Activated naive CD4-positive, alpha-beta T cell treated with anti-CD3 and anti-CD28 coated beads, Interleukin-2, amount 50 U/mL, for 24 hours (primary cell): ENCODE results near the gene CCNF.

Source experiments
- H3K27ac Mint-ChIP-seq: one replicate; pipeline ENCODE4 v1.8.0; 2021; ENCODE audit warnings: mild to moderate bottlenecking, mixed read lengths
- H3K27me3 Mint-ChIP-seq: one replicate; pipeline ENCODE4 v1.8.0; 2021; ENCODE audit warnings: mixed read lengths
- H3K36me3 Mint-ChIP-seq: one replicate; pipeline ENCODE4 v1.8.0; 2021; ENCODE audit warnings: mixed read lengths
- H3K4me1 Mint-ChIP-seq: one replicate; pipeline ENCODE4 v1.8.0; 2021; ENCODE audit warnings: mixed read lengths
- H3K4me3 Mint-ChIP-seq: one replicate; pipeline ENCODE4 v1.8.0; 2021; ENCODE audit warnings: mild to moderate bottlenecking, mixed read lengths
- H3K9me3 Mint-ChIP-seq: one replicate; pipeline ENCODE4 v1.8.0; 2021; ENCODE audit warnings: mixed read lengths

Gene CCNF

DNA sequence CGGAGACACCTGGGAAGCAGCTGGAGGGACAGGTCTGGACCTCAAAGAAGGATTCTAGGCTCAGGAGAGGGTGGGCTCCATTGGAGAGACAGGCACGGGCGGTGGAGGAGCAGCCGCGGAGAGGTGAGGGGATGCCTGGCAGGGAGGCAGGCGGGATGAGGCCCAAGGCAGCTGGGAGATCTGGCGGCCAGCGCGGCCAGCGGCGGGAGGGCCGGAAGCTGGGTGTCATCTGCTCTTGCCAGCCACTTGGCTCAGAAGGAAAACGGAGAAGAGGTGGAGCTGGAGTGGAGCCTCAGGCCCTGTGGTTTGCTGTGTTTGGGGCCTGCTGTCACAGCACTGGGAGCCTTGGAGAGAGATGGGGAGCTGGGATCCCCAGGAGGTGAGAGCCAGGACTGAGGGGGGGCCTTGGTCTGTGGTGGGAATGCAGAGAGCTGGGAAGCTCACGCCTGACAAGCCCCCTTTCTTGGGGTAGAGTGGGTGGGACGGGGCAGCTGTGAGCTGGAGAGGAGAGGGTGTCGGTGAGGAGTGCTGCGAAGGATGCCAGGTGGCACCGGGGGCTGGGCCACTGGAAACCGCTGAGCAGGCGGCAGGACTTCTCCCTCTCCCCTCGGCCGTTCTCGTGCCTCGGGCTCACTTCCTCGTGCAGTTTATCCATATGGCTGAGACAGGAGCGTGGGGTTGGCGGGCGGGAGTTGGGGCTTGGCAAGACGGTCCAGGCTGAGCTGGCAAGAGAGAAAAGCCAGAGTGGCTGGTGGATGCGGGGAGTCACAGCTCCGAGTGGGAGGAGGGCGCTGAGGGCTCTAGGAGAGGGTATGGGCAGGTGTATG, 53.7 kb downstream of the CCNF start:
- Mint-ChIP-seq H3K27me3 (no peaks in the 10 kb centered on the region), H3K4me3 (no peak overlapping the region), H3K27ac (peak overlapping the region; percentile 53), H3K4me1 (peaks cover 12% of the 10 kb centered on the region), H3K36me3 (no peaks in the 10 kb centered on the region), H3K9me3 (no peaks in the 10 kb centered on the region)

DNA sequence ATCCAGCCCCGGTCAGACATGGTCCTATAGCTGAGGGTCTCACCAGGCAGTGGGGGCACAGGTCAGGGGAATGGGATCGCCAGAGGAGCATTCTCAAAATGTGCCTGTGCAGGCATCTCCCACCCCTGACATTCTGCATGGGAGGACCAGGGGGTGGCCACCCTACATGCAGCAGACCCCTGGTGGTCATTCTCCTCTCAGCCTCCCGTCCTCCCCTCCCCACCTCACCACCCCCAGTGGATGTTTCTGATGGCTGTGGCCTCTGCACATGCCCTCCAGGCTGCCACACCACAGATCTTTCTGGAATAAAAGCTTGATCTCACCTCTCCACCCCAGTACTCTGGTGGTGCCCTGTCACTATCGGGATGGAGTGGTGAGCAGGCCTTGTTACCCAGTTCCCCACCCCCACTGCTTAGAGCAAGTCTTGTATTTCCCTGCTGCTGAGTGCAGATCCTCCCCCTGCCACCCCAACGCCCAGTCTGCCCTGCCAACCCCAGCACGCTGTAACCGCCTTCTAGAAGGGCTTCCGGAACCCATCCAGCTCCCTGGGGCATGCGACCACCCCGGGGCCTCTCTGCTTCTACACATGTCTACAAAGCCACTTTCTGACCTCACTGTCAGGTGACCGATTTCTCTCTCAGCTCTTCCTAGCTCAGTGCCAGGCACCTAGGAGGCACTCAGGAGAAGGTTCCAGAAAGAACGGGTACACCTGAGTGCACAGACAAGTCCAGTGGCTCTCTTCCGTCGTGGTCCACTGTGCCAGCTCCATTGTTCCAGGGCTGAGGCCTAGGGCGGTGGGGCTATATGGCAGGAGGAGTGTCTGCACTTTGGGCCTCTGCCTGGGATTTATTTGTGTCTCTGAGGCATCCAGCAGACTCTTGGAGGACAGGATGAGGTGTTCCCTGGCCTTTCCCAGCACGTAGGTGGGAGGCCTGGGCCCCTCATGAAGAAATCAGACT, 55.0 kb downstream of the CCNF start:
- H3K4me3 Mint-ChIP-seq = no peak overlapping the region
- no peaks in the 10 kb centered on the region for H3K27me3 Mint-ChIP-seq
- H3K27ac Mint-ChIP-seq = no peak overlapping the region
- H3K4me1 Mint-ChIP-seq = peaks cover 12% of the 10 kb centered on the region
- H3K36me3 Mint-ChIP-seq = no peaks in the 10 kb centered on the region
- no peaks in the 10 kb centered on the region for H3K9me3 Mint-ChIP-seq

DNA sequence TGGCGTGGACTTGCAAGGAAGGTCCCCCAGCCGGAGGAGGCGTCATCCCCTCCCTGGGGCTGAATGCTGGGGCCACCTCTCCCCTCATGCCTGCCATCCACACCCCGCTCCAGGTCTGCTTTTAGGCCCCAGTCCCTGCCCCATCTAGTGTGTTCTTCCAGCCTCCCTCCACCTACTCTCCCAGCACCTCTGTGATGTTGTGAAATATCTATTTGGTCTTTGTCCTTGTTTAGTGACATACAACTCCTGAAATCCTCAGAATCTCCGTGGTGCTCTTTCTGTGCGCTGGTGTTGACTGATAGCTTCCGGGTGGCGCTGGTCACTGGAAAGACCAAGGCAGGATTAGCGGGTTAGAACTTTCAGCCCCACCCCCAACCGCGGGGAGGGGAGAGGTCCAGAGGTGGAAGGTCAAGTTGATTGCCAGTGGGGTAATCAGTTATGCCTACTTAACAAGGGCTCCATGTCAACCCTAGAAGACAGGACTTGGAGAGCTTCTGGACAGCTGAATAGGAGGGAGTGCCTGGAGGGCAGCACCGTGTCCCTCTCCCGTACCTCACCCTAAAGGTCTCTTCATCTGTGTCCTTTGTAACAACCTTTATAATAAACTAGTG, 55.8 kb downstream of the CCNF start:
- H3K27me3 Mint-ChIP-seq = no peaks in the 10 kb centered on the region
- H3K27ac Mint-ChIP-seq = no peak overlapping the region
- no peak overlapping the region for H3K4me3 Mint-ChIP-seq
- no peaks in the 10 kb centered on the region for H3K36me3 Mint-ChIP-seq
- H3K4me1 Mint-ChIP-seq = peaks cover 12% of the 10 kb centered on the region
- H3K9me3 Mint-ChIP-seq = no peaks in the 10 kb centered on the region

DNA sequence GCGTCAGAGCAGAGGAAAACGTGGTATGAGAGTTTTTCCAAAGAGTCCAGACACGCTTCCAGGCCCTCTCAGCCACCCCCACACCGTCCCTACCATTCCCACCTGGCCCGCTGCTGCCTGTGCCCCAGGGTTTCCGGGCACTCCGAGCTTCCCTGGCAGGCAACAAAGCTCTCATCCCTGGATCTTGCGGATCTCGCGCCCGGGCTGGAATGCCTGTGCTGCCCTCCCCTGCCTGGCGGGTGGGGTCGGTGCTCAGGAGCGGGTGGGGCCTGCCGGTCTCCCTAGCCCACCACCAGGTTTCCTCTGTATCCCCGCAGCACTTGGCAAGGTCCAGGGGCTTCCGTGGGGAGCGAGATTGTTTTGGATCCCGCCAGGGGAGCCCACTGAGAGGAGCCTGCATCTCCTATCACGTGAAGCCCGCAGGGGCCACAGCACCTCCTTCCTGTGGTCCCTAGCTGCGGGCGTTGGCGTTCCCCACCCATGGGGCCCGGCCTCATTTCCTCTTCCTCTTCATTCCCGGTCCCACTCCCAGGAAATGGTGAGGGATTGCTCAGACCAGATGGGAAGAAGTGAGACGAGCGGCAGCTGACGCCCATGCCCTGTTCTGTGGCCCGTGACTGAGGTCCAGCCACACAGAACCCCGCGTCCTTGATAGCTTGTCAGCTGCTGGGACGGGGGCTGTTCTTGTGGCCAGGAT, 56.7 kb downstream of the CCNF start:
- Mint-ChIP-seq H3K4me3 (no peak overlapping the region), H3K27me3 (no peaks in the 10 kb centered on the region), H3K4me1 (peaks cover 12% of the 10 kb centered on the region), H3K36me3 (no peaks in the 10 kb centered on the region), H3K9me3 (no peaks in the 10 kb centered on the region), H3K27ac (no peak overlapping the region)

DNA sequence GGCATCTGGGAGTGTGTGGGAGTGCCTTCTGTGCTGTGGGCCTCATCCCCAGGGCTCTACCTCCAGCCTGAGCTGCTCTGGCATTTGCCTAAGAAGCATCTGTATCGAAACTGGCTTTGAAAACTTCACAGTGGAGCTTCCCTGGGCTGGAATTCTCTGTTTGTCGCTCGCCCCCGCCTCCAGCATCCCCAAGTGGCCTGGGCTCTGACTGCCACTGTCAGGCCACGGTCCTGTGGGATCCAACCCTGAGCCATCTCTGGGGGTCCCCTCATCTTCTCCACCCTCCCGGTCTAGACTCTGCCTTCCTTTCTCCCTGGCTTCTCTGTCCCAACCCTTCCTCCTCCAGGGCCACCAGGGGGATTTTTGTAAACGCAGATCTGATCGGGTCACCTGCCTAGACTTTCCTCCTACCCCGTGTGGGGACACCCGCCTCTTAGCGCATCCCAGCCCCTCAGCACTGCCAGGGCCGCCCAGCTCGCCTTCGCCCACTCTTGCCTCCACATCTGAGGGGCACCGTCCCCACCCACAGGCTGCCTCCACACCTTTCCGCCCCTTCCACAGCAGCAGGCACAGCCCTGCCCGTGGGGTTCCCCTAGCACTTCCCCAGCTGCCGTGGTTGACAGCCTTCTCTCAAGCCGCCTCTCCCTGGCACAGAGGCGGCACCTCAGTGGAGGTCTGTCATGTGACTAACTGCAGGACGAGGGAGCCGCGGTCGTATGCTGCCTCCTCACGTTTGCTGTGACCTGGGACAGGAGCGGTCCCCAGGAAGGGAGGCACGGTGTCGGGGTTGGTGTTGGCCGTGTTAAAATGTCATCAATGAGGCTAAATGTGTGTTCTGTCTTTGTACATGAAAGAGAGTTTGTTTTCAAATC, 57.6 kb downstream of the CCNF start:
- H3K4me3 Mint-ChIP-seq = peak overlapping the region; percentile 58
- peaks cover 12% of the 10 kb centered on the region for H3K4me1 Mint-ChIP-seq
- H3K27ac Mint-ChIP-seq = peak overlapping the region; percentile 90

DNA sequence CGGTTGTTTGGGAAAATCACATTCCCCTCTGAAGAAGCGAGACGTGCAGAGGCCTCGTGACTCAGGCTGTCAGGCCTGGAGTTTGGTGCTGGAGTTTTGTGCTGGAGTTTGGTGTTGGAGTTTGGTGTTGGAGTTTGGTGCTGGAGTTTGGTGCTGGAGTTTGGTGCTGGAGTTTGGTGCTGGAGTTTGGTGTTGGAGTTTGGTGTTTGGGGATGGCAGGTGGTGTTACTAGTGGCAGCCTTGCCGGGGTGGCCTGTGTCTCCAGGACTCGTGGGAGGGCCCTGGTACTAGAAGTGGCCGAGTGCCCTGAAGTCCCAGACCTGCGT, 58.2 kb downstream of the CCNF start:
- Mint-ChIP-seq H3K27ac (peak overlapping the region; percentile 90), H3K4me3 (peak overlapping the region; percentile 58), H3K36me3 (no peaks in the 10 kb centered on the region), H3K27me3 (no peaks in the 10 kb centered on the region), H3K4me1 (peaks cover 12% of the 10 kb centered on the region), H3K9me3 (no peaks in the 10 kb centered on the region)

More for the DNA sequence above, 57.6 kb downstream of the CCNF start:
- Mint-ChIP-seq H3K36me3 (no peaks in the 10 kb centered on the region), H3K9me3 (no peaks in the 10 kb centered on the region), H3K27me3 (no peaks in the 10 kb centered on the region)

DNA sequence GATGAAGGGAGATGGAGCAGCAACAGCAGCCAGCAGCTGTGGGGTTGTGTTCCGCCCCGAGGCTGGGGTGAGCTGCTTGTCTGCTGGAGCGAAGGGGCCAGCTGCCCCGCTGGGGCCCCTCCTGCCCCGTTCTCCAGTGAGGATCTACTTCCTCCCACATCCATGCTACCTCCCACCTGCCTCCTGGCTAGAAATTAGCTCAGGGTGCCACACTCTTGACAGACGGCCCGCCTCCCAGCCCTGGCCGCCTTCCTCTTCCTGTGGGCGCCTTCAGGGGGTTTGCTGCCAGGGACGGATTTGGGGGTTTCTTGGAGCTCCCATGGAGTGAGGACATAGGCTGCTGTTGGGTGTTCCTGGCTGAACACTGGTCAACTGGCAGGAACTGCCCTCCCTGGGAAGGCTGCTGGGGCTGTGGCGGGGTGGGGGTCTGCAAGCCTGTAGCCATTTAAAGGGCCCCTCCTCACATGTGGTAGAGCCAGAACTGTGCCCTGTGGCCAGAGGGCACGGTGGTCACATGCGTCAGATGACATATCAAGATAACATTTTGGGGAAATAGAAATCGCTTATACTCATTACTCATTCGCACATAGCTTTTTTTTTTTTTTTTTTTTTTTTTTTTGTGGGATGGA, 58.8 kb downstream of the CCNF start:
- no peak overlapping the region for H3K27ac Mint-ChIP-seq
- H3K36me3 Mint-ChIP-seq = no peaks in the 10 kb centered on the region
- no peaks in the 10 kb centered on the region for H3K27me3 Mint-ChIP-seq
- H3K9me3 Mint-ChIP-seq = no peaks in the 10 kb centered on the region
- no peak overlapping the region for H3K4me3 Mint-ChIP-seq
- H3K4me1 Mint-ChIP-seq = peaks cover 12% of the 10 kb centered on the region

DNA sequence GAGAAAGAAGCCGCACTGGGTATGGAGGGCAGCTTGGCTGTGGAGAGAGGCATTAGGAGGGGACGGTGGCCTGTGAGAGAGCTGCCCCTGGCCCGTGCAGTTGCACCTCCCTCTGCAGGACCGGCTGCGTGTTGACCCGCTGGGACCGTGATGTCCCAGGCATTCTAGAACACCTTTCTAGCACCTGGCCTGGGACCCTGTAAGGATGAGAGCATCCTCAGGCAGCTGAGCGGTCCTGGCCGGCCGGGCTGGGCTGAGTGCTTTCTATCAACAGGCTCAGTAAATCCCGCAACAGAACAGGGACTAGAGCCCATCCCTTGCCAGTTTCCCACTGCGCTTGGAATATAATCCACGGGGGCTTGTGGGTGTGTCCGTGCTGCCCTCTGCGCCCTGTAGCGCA, 60.3 kb downstream of the CCNF start:
- H3K27ac Mint-ChIP-seq = no peak overlapping the region
- H3K36me3 Mint-ChIP-seq = no peaks in the 10 kb centered on the region
- peaks cover 12% of the 10 kb centered on the region for H3K4me1 Mint-ChIP-seq
- H3K27me3 Mint-ChIP-seq = no peaks in the 10 kb centered on the region
- H3K9me3 Mint-ChIP-seq = no peaks in the 10 kb centered on the region
- H3K4me3 Mint-ChIP-seq = no peak overlapping the region

DNA sequence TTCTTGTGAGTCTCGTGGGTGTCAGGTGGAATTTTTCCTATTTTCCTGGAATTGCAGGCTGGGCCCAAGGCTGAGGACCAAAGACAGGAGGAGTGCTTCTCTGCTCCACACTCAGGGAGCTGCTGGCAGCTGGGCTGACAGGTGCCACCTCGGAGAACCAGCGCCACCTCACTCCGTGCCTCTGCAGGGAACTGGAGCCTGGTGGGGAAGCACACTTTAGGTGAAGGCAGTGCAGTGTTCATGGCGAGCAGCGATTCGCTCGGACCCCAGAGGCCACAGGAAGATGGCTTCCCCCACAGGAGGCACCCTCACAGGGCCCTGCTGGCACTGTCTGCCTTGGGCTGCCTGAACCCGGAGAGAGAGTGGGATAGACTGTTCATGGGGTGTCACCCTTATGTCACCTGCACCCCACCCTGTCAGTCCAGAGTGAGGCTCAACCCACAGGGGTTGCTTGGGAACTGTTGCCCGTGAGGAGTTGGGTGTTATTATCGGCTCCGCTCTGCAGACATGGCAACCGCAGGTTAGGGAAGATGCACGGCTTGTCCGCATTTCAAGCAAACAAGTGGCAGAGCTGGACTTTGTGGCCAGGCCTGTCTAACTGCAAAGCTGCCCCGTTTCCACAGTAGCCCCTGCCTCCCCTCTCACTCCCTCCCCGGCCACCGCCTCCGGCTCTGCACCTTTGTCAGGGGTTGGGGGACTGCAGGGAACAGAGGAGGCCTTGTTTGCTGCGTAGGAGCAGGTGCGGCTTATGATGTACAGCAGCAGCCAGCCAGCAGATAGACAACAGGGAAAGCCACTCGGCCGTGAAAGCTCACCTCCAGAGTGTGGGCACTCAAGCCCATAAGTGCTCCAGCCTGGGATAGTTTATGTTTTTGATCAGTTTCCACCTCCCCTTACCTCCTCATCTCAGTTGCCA, 61.2 kb downstream of the CCNF start:
- Mint-ChIP-seq H3K9me3 (no peaks in the 10 kb centered on the region), H3K4me1 (peaks cover 12% of the 10 kb centered on the region), H3K4me3 (no peak overlapping the region), H3K36me3 (no peaks in the 10 kb centered on the region), H3K27ac (no peak overlapping the region), H3K27me3 (no peaks in the 10 kb centered on the region)

DNA sequence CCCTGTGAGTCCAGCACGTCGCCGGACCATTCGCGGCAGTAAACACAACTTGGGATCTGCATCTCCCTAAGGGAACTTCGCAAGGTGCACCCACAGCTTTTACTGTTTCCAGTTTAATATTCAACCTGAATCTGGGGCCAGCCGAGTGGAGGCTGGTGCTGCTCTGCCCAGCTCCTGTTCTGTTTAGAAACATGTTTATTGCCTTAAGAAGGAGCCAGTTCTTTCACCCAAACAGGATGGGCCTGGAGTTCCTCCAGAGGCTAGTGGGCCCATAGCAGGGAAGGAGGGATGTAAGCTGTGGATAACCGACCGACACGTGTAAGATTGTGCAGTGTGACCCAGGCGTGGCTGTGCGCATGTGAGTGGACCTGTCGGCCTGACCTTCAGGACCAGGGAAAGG, 63.0 kb downstream of the CCNF start:
- H3K27me3 Mint-ChIP-seq = no peaks in the 10 kb centered on the region
- no peaks in the 10 kb centered on the region for H3K9me3 Mint-ChIP-seq
- peaks cover 5% of the 10 kb centered on the region for H3K4me1 Mint-ChIP-seq
- no peak overlapping the region for H3K27ac Mint-ChIP-seq
- no peaks in the 10 kb centered on the region for H3K36me3 Mint-ChIP-seq
- no peak overlapping the region for H3K4me3 Mint-ChIP-seq

DNA sequence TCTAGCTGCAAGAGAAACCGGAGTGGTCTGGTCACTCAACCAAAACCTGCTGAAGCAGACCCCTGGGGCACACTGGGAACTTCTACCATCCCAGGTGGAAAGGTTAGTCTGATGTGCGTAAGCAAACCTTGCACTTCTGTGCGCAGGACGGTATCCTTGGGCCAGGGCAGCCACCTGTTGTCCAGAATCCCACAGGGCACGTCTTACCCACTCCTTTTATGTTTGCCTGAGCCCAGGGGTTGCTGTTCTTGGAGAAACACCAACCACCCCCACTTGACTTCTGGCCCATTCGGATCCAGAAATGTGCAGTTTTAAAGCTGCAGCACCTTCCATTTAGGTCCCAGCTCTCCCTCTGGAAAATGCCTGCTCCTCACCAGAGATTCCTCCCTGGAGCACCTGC, 64.4 kb downstream of the CCNF start:
- Mint-ChIP-seq H3K4me3 (no peak overlapping the region), H3K36me3 (peaks cover 4% of the 10 kb centered on the region), H3K4me1 (no peaks in the 10 kb centered on the region), H3K9me3 (no peaks in the 10 kb centered on the region), H3K27ac (no peak overlapping the region), H3K27me3 (no peaks in the 10 kb centered on the region)

DNA sequence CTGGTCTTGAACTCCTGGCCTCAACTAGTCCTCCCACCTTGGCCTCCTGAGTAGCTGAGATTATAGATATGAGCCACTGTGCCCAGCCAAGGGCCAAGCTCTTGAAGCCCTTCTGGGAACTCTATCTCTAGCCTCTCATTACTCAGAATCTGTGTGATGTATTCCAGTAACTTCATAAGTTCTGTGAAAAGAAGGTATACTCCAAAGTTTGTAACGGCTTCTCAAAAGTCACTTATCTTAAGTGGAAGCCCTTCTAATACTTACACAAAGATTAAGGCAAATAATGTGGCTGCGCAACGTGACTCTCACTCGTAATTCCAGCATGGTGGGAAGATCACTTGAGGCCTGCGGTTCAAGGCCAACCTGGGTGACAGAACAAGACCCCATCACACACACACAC, 65.4 kb downstream of the CCNF start:
- Mint-ChIP-seq H3K4me3 (no peak overlapping the region), H3K36me3 (peaks cover 4% of the 10 kb centered on the region), H3K27ac (no peak overlapping the region), H3K27me3 (no peaks in the 10 kb centered on the region), H3K4me1 (no peaks in the 10 kb centered on the region), H3K9me3 (no peaks in the 10 kb centered on the region)

DNA sequence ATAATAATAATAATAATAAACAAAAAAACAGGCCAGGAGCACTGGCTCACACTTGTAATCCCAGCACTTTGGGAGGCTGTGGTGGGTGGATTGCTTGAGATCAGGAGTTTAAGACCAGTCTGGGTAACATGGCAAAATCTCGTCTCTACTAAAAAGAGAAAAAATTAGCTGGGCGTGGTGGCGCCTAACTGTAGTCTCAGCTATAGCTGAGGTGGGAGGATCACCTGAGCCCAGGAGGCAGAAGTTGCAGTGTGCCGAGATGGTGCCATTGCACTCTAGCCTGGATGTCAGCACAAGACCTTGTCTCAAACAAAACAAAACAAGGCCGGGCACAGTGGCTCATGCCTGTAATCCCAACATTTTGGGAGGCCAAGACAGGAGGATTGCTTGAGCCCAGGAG, 65.8 kb downstream of the CCNF start:
- no peaks in the 10 kb centered on the region for H3K9me3 Mint-ChIP-seq
- no peak overlapping the region for H3K4me3 Mint-ChIP-seq
- H3K27me3 Mint-ChIP-seq = no peaks in the 10 kb centered on the region
- H3K36me3 Mint-ChIP-seq = peaks cover 4% of the 10 kb centered on the region
- no peak overlapping the region for H3K27ac Mint-ChIP-seq
- H3K4me1 Mint-ChIP-seq = no peaks in the 10 kb centered on the region
